GM23338 (cell line): ENCODE results near the gene PRUNE2.

Source experiments
- CREB1 ChIP-seq: fragments of 250-450 bp; sonication (Bioruptor Pico); IDR thresholded peaks from 2 replicates; pipeline ENCODE4 v1.5.0; 2020; ENCODE audit warnings: low read depth, mild to moderate bottlenecking, moderate library complexity
- CTCF ChIP-seq, 2 experiments: fragments of 200-600 bp in 1 of 2; sonication (generic) in 1 of 2; conservative IDR thresholded peaks; 2 replicates each; pipeline versions ENCODE4 v1.5.1 to v1.6.1; 2016 to 2017; ENCODE audit warnings: antibody characterized with exemption in 2 of 2, low read depth in 2 of 2, mild to moderate bottlenecking in 2 of 2, moderate library complexity in 1 of 2
- EZH2 ChIP-seq: fragments of 200-600 bp; sonication (generic); IDR thresholded peaks from one replicate; pipeline ENCODE4 v1.8.0; 2017; ENCODE audit warnings: antibody characterized with exemption, mild to moderate bottlenecking, low read depth; ENCODE audit not compliant: unreplicated experiment
- EZH2phosphoT487 ChIP-seq: fragments of 200-600 bp; sonication (generic); IDR thresholded peaks from one replicate; pipeline ENCODE4 v1.8.1; 2018; ENCODE audit warnings: antibody characterized with exemption; ENCODE audit not compliant: unreplicated experiment
- JUNB ChIP-seq: IDR thresholded peaks from one replicate; pipeline ENCODE4 v1.6.1; 2016; ENCODE audit warnings: antibody characterized with exemption; ENCODE audit not compliant: unreplicated experiment
- POLR2AphosphoS5 ChIP-seq: IDR thresholded peaks from 2 replicates; pipeline ENCODE4 v1.6.1; 2016; ENCODE audit warnings: antibody characterized with exemption, low read depth
- STAT1 ChIP-seq: IDR thresholded peaks from one replicate; pipeline ENCODE4 v1.6.1; 2016; ENCODE audit warnings: antibody characterized with exemption; ENCODE audit not compliant: unreplicated experiment
- ZNF331 ChIP-seq: fragments of 250-450 bp; sonication (Bioruptor Pico); IDR thresholded peaks from 2 replicates; pipeline ENCODE4 v1.5.0; 2020; ENCODE audit warnings: low read depth, mild to moderate bottlenecking, moderate library complexity
- TF ChIP-seq, protein P1 (sequence below): IDR thresholded peaks from one replicate; pipeline ENCODE4 v1.6.1; 2018; ENCODE audit warnings: antibody characterized with exemption; ENCODE audit not compliant: unreplicated experiment

DNA sequence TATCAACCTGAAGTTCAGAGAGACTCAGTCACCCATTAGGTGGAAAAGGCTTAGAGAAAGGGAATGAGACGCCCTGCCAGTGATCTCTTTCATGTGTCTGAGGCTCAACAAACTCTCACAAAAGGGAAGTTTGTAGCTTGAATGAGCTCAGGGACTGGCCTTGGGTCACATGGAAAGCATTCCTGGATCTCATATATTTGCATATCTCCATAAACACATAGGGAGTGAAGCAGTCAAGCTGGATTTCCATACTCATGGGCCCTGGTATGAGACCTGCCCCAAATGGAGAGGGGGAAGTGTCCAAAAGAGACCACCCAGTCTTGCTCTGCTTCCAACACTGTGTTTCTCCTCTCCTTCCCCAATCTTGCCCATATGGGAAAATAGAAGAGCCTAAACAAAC lies 26.4 kb upstream of the PRUNE2 start:
- TF ChIP-seq CTCF (conservative IDR thresholded peaks at IDR 0.05; ENCODE audit: low read depth in 2 of 2), result no peak
- TF ChIP-seq CREB1 (CRISPR knock-in tag), result no peak
- TF ChIP-seq ZNF331 (CRISPR knock-in tag), result no peak
- TF ChIP-seq POLR2AphosphoS5, result no peak
- no peak for TF ChIP-seq EZH2phosphoT487
- no peak for TF ChIP-seq EZH2
- TF ChIP-seq JUNB, result no peak
- TF ChIP-seq, protein P1, sequence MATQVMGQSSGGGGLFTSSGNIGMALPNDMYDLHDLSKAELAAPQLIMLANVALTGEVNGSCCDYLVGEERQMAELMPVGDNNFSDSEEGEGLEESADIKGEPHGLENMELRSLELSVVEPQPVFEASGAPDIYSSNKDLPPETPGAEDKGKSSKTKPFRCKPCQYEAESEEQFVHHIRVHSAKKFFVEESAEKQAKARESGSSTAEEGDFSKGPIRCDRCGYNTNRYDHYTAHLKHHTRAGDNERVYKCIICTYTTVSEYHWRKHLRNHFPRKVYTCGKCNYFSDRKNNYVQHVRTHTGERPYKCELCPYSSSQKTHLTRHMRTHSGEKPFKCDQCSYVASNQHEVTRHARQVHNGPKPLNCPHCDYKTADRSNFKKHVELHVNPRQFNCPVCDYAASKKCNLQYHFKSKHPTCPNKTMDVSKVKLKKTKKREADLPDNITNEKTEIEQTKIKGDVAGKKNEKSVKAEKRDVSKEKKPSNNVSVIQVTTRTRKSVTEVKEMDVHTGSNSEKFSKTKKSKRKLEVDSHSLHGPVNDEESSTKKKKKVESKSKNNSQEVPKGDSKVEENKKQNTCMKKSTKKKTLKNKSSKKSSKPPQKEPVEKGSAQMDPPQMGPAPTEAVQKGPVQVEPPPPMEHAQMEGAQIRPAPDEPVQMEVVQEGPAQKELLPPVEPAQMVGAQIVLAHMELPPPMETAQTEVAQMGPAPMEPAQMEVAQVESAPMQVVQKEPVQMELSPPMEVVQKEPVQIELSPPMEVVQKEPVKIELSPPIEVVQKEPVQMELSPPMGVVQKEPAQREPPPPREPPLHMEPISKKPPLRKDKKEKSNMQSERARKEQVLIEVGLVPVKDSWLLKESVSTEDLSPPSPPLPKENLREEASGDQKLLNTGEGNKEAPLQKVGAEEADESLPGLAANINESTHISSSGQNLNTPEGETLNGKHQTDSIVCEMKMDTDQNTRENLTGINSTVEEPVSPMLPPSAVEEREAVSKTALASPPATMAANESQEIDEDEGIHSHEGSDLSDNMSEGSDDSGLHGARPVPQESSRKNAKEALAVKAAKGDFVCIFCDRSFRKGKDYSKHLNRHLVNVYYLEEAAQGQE, result no peak
- TF ChIP-seq STAT1, result no peak
